Measurements from ENCODE around the gene CORIN. TPM values are rescaled to one million over a fixed set of nuclear protein-coding genes. Genes with fewer than 3 reads are reported as not detected.

CORIN gene
- polyA plus RNA-seq, 2 donors = 0.09 to 0.28 TPM

- 83 to 84% methylated on average over 3 of the region's 3 CpGs for WGBS, 2 donors
- no peaks in the 10 kb centered on the region for H3K9me3 ChIP-seq (ENCODE audit: control insufficient read depth in 2 of 2, insufficient read depth in 1 of 2, low read depth in 1 of 2, low read length in 1 of 2)
- H3K27me3 ChIP-seq (ENCODE audit: control insufficient read depth in 1 of 2, insufficient read depth in 2 of 2, low read length in 2 of 2) = no peaks in the 10 kb centered on the region
- H3K4me1 ChIP-seq (ENCODE audit: control insufficient read depth in 2 of 2, insufficient read depth in 2 of 2, low read length in 1 of 2) = no peaks in the 10 kb centered on the region
- no peaks in the 10 kb centered on the region for H3K36me3 ChIP-seq (ENCODE audit: control insufficient read depth in 2 of 2, insufficient read depth in 2 of 2, low read length in 1 of 2)
- H3K27ac ChIP-seq (ENCODE audit: low read depth in 2 of 2, low read length in 1 of 2) = no peak overlapping the region
- no peak overlapping the region for H3K4me3 ChIP-seq (ENCODE audit: low read depth in 1 of 2, low read length in 2 of 2)
Measured at GRCh38 chr4:47690611-47691010, 147.3 kb downstream of the CORIN start.

- Histone ChIP-seq H3K27ac (ENCODE audit: low read depth in 2 of 2, low read length in 1 of 2) (no peak overlapping the region), H3K9me3 (ENCODE audit: control insufficient read depth in 2 of 2, insufficient read depth in 1 of 2, low read depth in 1 of 2, low read length in 1 of 2) (no peaks in the 10 kb centered on the region)
- WGBS, 2 donors = 52% methylated on average over 9 of the region's 9 CpGs
Measured at GRCh38 chr4:47686294-47686872, 151.5 kb downstream of the CORIN start.

GRCh38 chr4:47675806-47676205, 162.1 kb downstream of the CORIN start:
- Histone ChIP-seq H3K4me3 (ENCODE audit: low read depth in 1 of 2, low read length in 2 of 2) (no peak overlapping the region), H3K36me3 (ENCODE audit: control insufficient read depth in 2 of 2, insufficient read depth in 2 of 2, low read length in 1 of 2) (no peaks in the 10 kb centered on the region), H3K9me3 (ENCODE audit: control insufficient read depth in 2 of 2, insufficient read depth in 1 of 2, low read depth in 1 of 2, low read length in 1 of 2) (no peaks in the 10 kb centered on the region), H3K4me1 (ENCODE audit: control insufficient read depth in 2 of 2, insufficient read depth in 2 of 2, low read length in 1 of 2) (no peaks in the 10 kb centered on the region), H3K27ac (ENCODE audit: low read depth in 2 of 2, low read length in 1 of 2) (no peak overlapping the region), H3K27me3 (ENCODE audit: control insufficient read depth in 1 of 2, insufficient read depth in 2 of 2, low read length in 2 of 2) (no peaks in the 10 kb centered on the region)
- WGBS, 2 donors = 80 to 88% methylated on average over 2 of the region's 2 CpGs

More at GRCh38 chr4:47686294-47686872, 151.5 kb downstream of the CORIN start:
- Histone ChIP-seq H3K4me1 (ENCODE audit: control insufficient read depth in 2 of 2, insufficient read depth in 2 of 2, low read length in 1 of 2) (no peaks in the 10 kb centered on the region), H3K4me3 (ENCODE audit: low read depth in 1 of 2, low read length in 2 of 2) (no peak overlapping the region), H3K27me3 (ENCODE audit: control insufficient read depth in 1 of 2, insufficient read depth in 2 of 2, low read length in 2 of 2) (no peaks in the 10 kb centered on the region), H3K36me3 (ENCODE audit: control insufficient read depth in 2 of 2, insufficient read depth in 2 of 2, low read length in 1 of 2) (no peaks in the 10 kb centered on the region)

- Histone ChIP-seq H3K36me3 (ENCODE audit: control insufficient read depth in 2 of 2, insufficient read depth in 2 of 2, low read length in 1 of 2) (no peaks in the 10 kb centered on the region), H3K4me3 (ENCODE audit: low read depth in 1 of 2, low read length in 2 of 2) (no peak overlapping the region)
- 49 to 65% methylated on average over 4 of the region's 4 CpGs for WGBS, 2 donors
Measured at GRCh38 chr4:47674144-47674543, 163.7 kb downstream of the CORIN start.

GRCh38 chr4:47672696-47673095, 165.2 kb downstream of the CORIN start:
- 87 to 99% methylated on average over 3 of the region's 3 CpGs for WGBS, 2 donors
- no peaks in the 10 kb centered on the region for H3K36me3 ChIP-seq (ENCODE audit: control insufficient read depth in 2 of 2, insufficient read depth in 2 of 2, low read length in 1 of 2)
- no peaks in the 10 kb centered on the region for H3K27me3 ChIP-seq (ENCODE audit: control insufficient read depth in 1 of 2, insufficient read depth in 2 of 2, low read length in 2 of 2)
- H3K4me3 ChIP-seq (ENCODE audit: low read depth in 1 of 2, low read length in 2 of 2) = no peak overlapping the region
- no peaks in the 10 kb centered on the region for H3K4me1 ChIP-seq (ENCODE audit: control insufficient read depth in 2 of 2, insufficient read depth in 2 of 2, low read length in 1 of 2)
- no peaks in the 10 kb centered on the region for H3K9me3 ChIP-seq (ENCODE audit: control insufficient read depth in 2 of 2, insufficient read depth in 1 of 2, low read depth in 1 of 2, low read length in 1 of 2)
- H3K27ac ChIP-seq (ENCODE audit: low read depth in 2 of 2, low read length in 1 of 2) = no peak overlapping the region

More at GRCh38 chr4:47674144-47674543, 163.7 kb downstream of the CORIN start:
- H3K4me1 ChIP-seq (ENCODE audit: control insufficient read depth in 2 of 2, insufficient read depth in 2 of 2, low read length in 1 of 2) = no peaks in the 10 kb centered on the region
- no peaks in the 10 kb centered on the region for H3K27me3 ChIP-seq (ENCODE audit: control insufficient read depth in 1 of 2, insufficient read depth in 2 of 2, low read length in 2 of 2)
- no peaks in the 10 kb centered on the region for H3K9me3 ChIP-seq (ENCODE audit: control insufficient read depth in 2 of 2, insufficient read depth in 1 of 2, low read depth in 1 of 2, low read length in 1 of 2)
- no peak overlapping the region for H3K27ac ChIP-seq (ENCODE audit: low read depth in 2 of 2, low read length in 1 of 2)

- Histone ChIP-seq H3K27ac (ENCODE audit: low read depth in 2 of 2, low read length in 1 of 2) (no peak overlapping the region), H3K4me3 (ENCODE audit: low read depth in 1 of 2, low read length in 2 of 2) (no peak overlapping the region), H3K9me3 (ENCODE audit: control insufficient read depth in 2 of 2, insufficient read depth in 1 of 2, low read depth in 1 of 2, low read length in 1 of 2) (no peaks in the 10 kb centered on the region), H3K4me1 (ENCODE audit: control insufficient read depth in 2 of 2, insufficient read depth in 2 of 2, low read length in 1 of 2) (no peaks in the 10 kb centered on the region), H3K27me3 (ENCODE audit: control insufficient read depth in 1 of 2, insufficient read depth in 2 of 2, low read length in 2 of 2) (no peaks in the 10 kb centered on the region), H3K36me3 (ENCODE audit: control insufficient read depth in 2 of 2, insufficient read depth in 2 of 2, low read length in 1 of 2) (no peaks in the 10 kb centered on the region)
- 42 to 57% methylated on average over 5 of the region's 5 CpGs for WGBS, 2 donors
Measured at GRCh38 chr4:47669946-47670345, 167.9 kb downstream of the CORIN start.

GRCh38 chr4:47668810-47669408, 169.0 kb downstream of the CORIN start:
- 32 to 34% methylated on average over 11 of the region's 11 CpGs for WGBS, 2 donors
- Histone ChIP-seq H3K4me1 (ENCODE audit: control insufficient read depth in 2 of 2, insufficient read depth in 2 of 2, low read length in 1 of 2) (no peaks in the 10 kb centered on the region), H3K36me3 (ENCODE audit: control insufficient read depth in 2 of 2, insufficient read depth in 2 of 2, low read length in 1 of 2) (no peaks in the 10 kb centered on the region), H3K27me3 (ENCODE audit: control insufficient read depth in 1 of 2, insufficient read depth in 2 of 2, low read length in 2 of 2) (no peaks in the 10 kb centered on the region), H3K9me3 (ENCODE audit: control insufficient read depth in 2 of 2, insufficient read depth in 1 of 2, low read depth in 1 of 2, low read length in 1 of 2) (no peaks in the 10 kb centered on the region), H3K4me3 (ENCODE audit: low read depth in 1 of 2, low read length in 2 of 2) (no peak overlapping the region), H3K27ac (ENCODE audit: low read depth in 2 of 2, low read length in 1 of 2) (no peak overlapping the region)

- H3K36me3 ChIP-seq (ENCODE audit: control insufficient read depth in 2 of 2, insufficient read depth in 2 of 2, low read length in 1 of 2) = no peaks in the 10 kb centered on the region
- H3K4me1 ChIP-seq (ENCODE audit: control insufficient read depth in 2 of 2, insufficient read depth in 2 of 2, low read length in 1 of 2) = no peaks in the 10 kb centered on the region
- no peaks in the 10 kb centered on the region for H3K9me3 ChIP-seq (ENCODE audit: control insufficient read depth in 2 of 2, insufficient read depth in 1 of 2, low read depth in 1 of 2, low read length in 1 of 2)
- H3K4me3 ChIP-seq (ENCODE audit: low read depth in 1 of 2, low read length in 2 of 2) = no peak overlapping the region
- no peak overlapping the region for H3K27ac ChIP-seq (ENCODE audit: low read depth in 2 of 2, low read length in 1 of 2)
- no peaks in the 10 kb centered on the region for H3K27me3 ChIP-seq (ENCODE audit: control insufficient read depth in 1 of 2, insufficient read depth in 2 of 2, low read length in 2 of 2)
- 68 to 71% methylated on average over 2 of the region's 2 CpGs for WGBS, 2 donors
Measured at GRCh38 chr4:47668256-47668655, 169.6 kb downstream of the CORIN start.

- Histone ChIP-seq H3K4me3 (ENCODE audit: low read depth in 1 of 2, low read length in 2 of 2) (no peak overlapping the region), H3K4me1 (ENCODE audit: control insufficient read depth in 2 of 2, insufficient read depth in 2 of 2, low read length in 1 of 2) (no peaks in the 10 kb centered on the region), H3K36me3 (ENCODE audit: control insufficient read depth in 2 of 2, insufficient read depth in 2 of 2, low read length in 1 of 2) (no peaks in the 10 kb centered on the region), H3K27me3 (ENCODE audit: control insufficient read depth in 1 of 2, insufficient read depth in 2 of 2, low read length in 2 of 2) (no peaks in the 10 kb centered on the region), H3K27ac (ENCODE audit: low read depth in 2 of 2, low read length in 1 of 2) (no peak overlapping the region), H3K9me3 (ENCODE audit: control insufficient read depth in 2 of 2, insufficient read depth in 1 of 2, low read depth in 1 of 2, low read length in 1 of 2) (no peaks in the 10 kb centered on the region)
- WGBS, 2 donors = 73 to 81% methylated on average over 3 of the region's 3 CpGs
Measured at GRCh38 chr4:47667552-47667951, 170.3 kb downstream of the CORIN start.

Measured in esophagus (tissue), 2 donors.